Lower lobe of right lung (tissue), 2 donors: ENCODE measurements around the gene BAMBI. TPM values are rescaled to one million over a fixed set of nuclear protein-coding genes. Genes with fewer than 3 reads are reported as not detected.

ENCODE experiments used
- ATAC-seq, 2 donors: fragments of 200-7000 bp; cut with Tn5 transposase; one replicate each; pipeline ENCODE4 v1.9.1; 2020 to 2022; ENCODE audit warnings: mild to moderate bottlenecking in 2 of 2, moderate library complexity in 2 of 2
- DNase-seq: peaks from one replicate; pipeline ENCODE4 v3.0.0-alpha.2; 2020
- H3K27ac ChIP-seq: fragments of 200-600 bp; one replicate; pipeline ENCODE4 v1.8.0; 2022
- H3K27me3 ChIP-seq: fragments of 200-600 bp; one replicate; pipeline ENCODE4 v1.8.0; 2022; ENCODE audit warnings: low read depth
- H3K36me3 ChIP-seq: fragments of 200-600 bp; one replicate; pipeline ENCODE4 v1.8.0; 2022; ENCODE audit warnings: mild to moderate bottlenecking
- H3K4me1 ChIP-seq: fragments of 200-600 bp; one replicate; pipeline ENCODE4 v1.8.0; 2022
- H3K4me3 ChIP-seq: fragments of 200-600 bp; one replicate; pipeline ENCODE4 v1.8.0; 2022; ENCODE audit warnings: mild to moderate bottlenecking
- H3K9me3 ChIP-seq: fragments of 200-600 bp; one replicate; pipeline ENCODE4 v1.8.0; 2022
- CTCF ChIP-seq: fragments of 200-600 bp; IDR thresholded peaks from one replicate; pipeline ENCODE4 v1.8.0; 2022; ENCODE audit warnings: antibody characterized with exemption, mild to moderate bottlenecking
- intact Hi-C: fragments of 100-400 bp; cut with DNase I; formaldehyde crosslinking; loops from one replicate; pipeline ENCODE4 v1.11.0; 2022
- total RNA-seq: library from RNA; stranded (reverse); fragmentation: NEBNext Ultra II Directional; extraction: Animal tissue kit (Norgen Biotek cat#: 25700); gene quantifications from one replicate; pipeline ENCODE4 v1.2.1, GENCODE V29; 2021
- donor health status: DM: no; HTN: yes; CAD: no; lungs with severe emphysema.

Gene BAMBI
- total RNA-seq, 1 donor from 2014 or later, result 7.9 TPM

- no peak for ATAC-seq
- no peak overlapping the region for H3K27ac ChIP-seq
- no peaks in the 10 kb centered on the region for H3K4me1 ChIP-seq
- intact Hi-C loops, result loop anchor here (10.0 kb wide), 1 partner anchor 644 kb away; no protein-coding TSS in a partner anchor
- DNase-seq, result no peak
- no peak overlapping the region for H3K4me3 ChIP-seq
- H3K27me3 ChIP-seq, result peaks cover 4% of the 10 kb centered on the region
- H3K36me3 ChIP-seq, result no peaks in the 10 kb centered on the region
- no peaks in the 10 kb centered on the region for H3K9me3 ChIP-seq
- no peak for TF ChIP-seq CTCF
Measured at GRCh38 chr10:28661035-28661434, 16.3 kb upstream of the BAMBI start.

- Histone ChIP-seq H3K4me1 (peaks cover under 1% of the 10 kb centered on the region), H3K27me3 (peaks cover 23% of the 10 kb centered on the region), H3K4me3 (no peak overlapping the region), H3K36me3 (no peaks in the 10 kb centered on the region), H3K27ac (no peak overlapping the region), H3K9me3 (no peaks in the 10 kb centered on the region)
- peak; percentile 90 to 91 for ATAC-seq
- TF ChIP-seq CTCF, result peak; percentile 98
- DNase-seq, result peak; percentile 76
- intact Hi-C loops, result loop anchor here (10.0 kb wide), 1 partner anchor 641 kb away; no protein-coding TSS in a partner anchor
Measured at GRCh38 chr10:28663576-28664368, 13.5 kb upstream of the BAMBI start.

- ATAC-seq, result no peak
- H3K27me3 ChIP-seq, result peaks cover 29% of the 10 kb centered on the region
Measured at GRCh38 chr10:28664369-28664740, 13.0 kb upstream of the BAMBI start.

GRCh38 chr10:28666751-28667467 is 10.4 kb upstream of the BAMBI start:
- intact Hi-C loops, result loop anchor here (10.0 kb wide), 1 partner anchor 638 kb away; no protein-coding TSS in a partner anchor
- Histone ChIP-seq H3K9me3 (no peaks in the 10 kb centered on the region), H3K27ac (no peak overlapping the region), H3K36me3 (no peaks in the 10 kb centered on the region), H3K27me3 (peaks cover 53% of the 10 kb centered on the region), H3K4me1 (peaks cover 4% of the 10 kb centered on the region), H3K4me3 (no peak overlapping the region)
- DNase-seq (no peak), ATAC-seq (no peak)
- TF ChIP-seq CTCF, result no peak

More at GRCh38 chr10:28664369-28664740, 13.0 kb upstream of the BAMBI start:
- Histone ChIP-seq H3K27ac (no peak overlapping the region), H3K9me3 (no peaks in the 10 kb centered on the region), H3K36me3 (no peaks in the 10 kb centered on the region), H3K4me1 (peaks cover 4% of the 10 kb centered on the region), H3K4me3 (no peak overlapping the region)
- intact Hi-C loops, result loop anchor here (10.0 kb wide), 1 partner anchor 640 kb away; no protein-coding TSS in a partner anchor
- DNase-seq, result no peak
- TF ChIP-seq CTCF, result no peak

GRCh38 chr10:28668363-28669226 is 8.7 kb upstream of the BAMBI start:
- no peak overlapping the region for H3K27ac ChIP-seq
- H3K36me3 ChIP-seq, result no peaks in the 10 kb centered on the region
- peaks cover 62% of the 10 kb centered on the region for H3K27me3 ChIP-seq
- DNase-seq (peak; percentile 53), ATAC-seq (peak; percentile 75 to 80)
- intact Hi-C loops, result loop anchor here (10.0 kb wide), 1 partner anchor 636 kb away; no protein-coding TSS in a partner anchor
- H3K4me3 ChIP-seq, result peak overlapping the region; percentile 51
- no peak for TF ChIP-seq CTCF
- H3K9me3 ChIP-seq, result no peaks in the 10 kb centered on the region
- peaks cover 4% of the 10 kb centered on the region for H3K4me1 ChIP-seq
